H1 (cell line): ENCODE results near the gene ZNF789. TPM values are rescaled to one million over a fixed set of nuclear protein-coding genes. Genes with fewer than 3 reads are reported as not detected.

Source experiments
- CTCF ChIA-PET: fragments of 300-600 bp; sonication (Branson Sonifier 250); formaldehyde crosslinking; loops from one replicate; lab custom pipeline; 2021; ENCODE audit not compliant: partially characterized antibody; lab: Charles Lee
- POLR2A ChIA-PET: fragments of 300-600 bp; sonication (Branson Sonifier 250); formaldehyde crosslinking; loops from one replicate; lab custom pipeline; 2021; ENCODE audit warnings: inconsistent platforms; ENCODE audit not compliant: partially characterized antibody; lab: Charles Lee
- DNase-seq, 2 experiments: peaks; one replicate each; pipeline versions ENCODE4 v3.0.0 to v3.0.0-alpha.2; 2010 to 2022; ENCODE audit warnings: low spot score in 2 of 2, low read depth in 1 of 2, mixed read lengths in 1 of 2
- FAIRE-seq: peaks from 2 replicates; lab custom pipeline; 2011; peaks lifted over from hg19 to GRCh38; lab: Jason Lieb, UNC
- H2AFZ ChIP-seq: 2 replicates; pipeline ENCODE4 v1.8.1; 2012; ENCODE audit warnings: low read length, inconsistent platforms
- H2AK5ac ChIP-seq: 2 replicates; pipeline ENCODE4 v1.6.1; 2013; ENCODE audit warnings: low read depth, low read length
- H2BK120ac ChIP-seq: replicated peaks from 2 replicates; pipeline ENCODE3; 2013; ENCODE audit warnings: low read depth, low read length, inconsistent platforms
- H2BK12ac ChIP-seq: 2 replicates; pipeline ENCODE4 v1.6.1; 2013; ENCODE audit warnings: low read depth, low read length
- H2BK15ac ChIP-seq: 2 replicates; pipeline ENCODE4 v1.6.1; 2013; ENCODE audit warnings: low read length
- H2BK20ac ChIP-seq: 2 replicates; pipeline ENCODE4 v1.6.1; 2013; ENCODE audit warnings: low read length
- H2BK5ac ChIP-seq: 2 replicates; pipeline ENCODE4 v1.6.1; 2013; ENCODE audit warnings: low read depth, low read length
- H3K14ac ChIP-seq: 2 replicates; pipeline ENCODE4 v1.6.1; 2013; ENCODE audit warnings: inconsistent platforms; ENCODE audit not compliant: insufficient read length
- H3K18ac ChIP-seq: 2 replicates; pipeline ENCODE4 v1.6.1; 2013; ENCODE audit warnings: low read length; ENCODE audit errors: extremely low read depth
- H3K23ac ChIP-seq: 2 replicates; pipeline ENCODE4 v1.6.1; 2013; ENCODE audit warnings: inconsistent platforms; ENCODE audit not compliant: insufficient read length
- H3K23me2 ChIP-seq: 2 replicates; pipeline ENCODE4 v1.6.1; 2013; ENCODE audit warnings: low read depth, low read length
- H3K27ac ChIP-seq: 2 replicates; pipeline ENCODE4 v1.6.1; 2011; ENCODE audit warnings: low read depth, low read length, inconsistent platforms
- H3K27me3 ChIP-seq, 4 experiments: replicated peaks in 1 of 4; 1 replicate in 1 of 4; 2 replicates in 3 of 4; pipeline versions ENCODE4 v1.6.1 to v1.8.1; 2011 to 2013; ENCODE audit warnings: low read length in 3 of 4, mild to moderate bottlenecking in 3 of 4, inconsistent platforms in 2 of 4, mixed read lengths in 2 of 4, moderate library complexity in 1 of 4; ENCODE audit not compliant: control insufficient read depth in 3 of 4, insufficient read depth in 3 of 4; ENCODE audit errors: extremely low read depth in 1 of 4
- H3K36me3 ChIP-seq, 4 experiments: 2 replicates each; pipeline versions ENCODE4 v1.6.1 to v1.8.1; 2011 to 2013; ENCODE audit warnings: mild to moderate bottlenecking in 4 of 4, low read length in 3 of 4, moderate library complexity in 2 of 4, control low read depth in 1 of 4, inconsistent platforms in 1 of 4; ENCODE audit not compliant: insufficient read depth in 4 of 4, control insufficient read depth in 2 of 4
- H3K4ac ChIP-seq: replicated peaks from 2 replicates; pipeline ENCODE3; 2013; ENCODE audit warnings: low read length, low read depth, mixed read lengths, inconsistent platforms; ENCODE audit not compliant: insufficient read length
- H3K4me1 ChIP-seq, 4 experiments: replicated peaks in 1 of 4; 1 replicate in 1 of 4; 2 replicates in 3 of 4; pipeline versions ENCODE4 v1.6.1 to v1.8.1; 2011 to 2013; ENCODE audit warnings: low read length in 3 of 4, inconsistent platforms in 2 of 4, mixed read lengths in 1 of 4; ENCODE audit not compliant: insufficient read depth in 4 of 4, control insufficient read depth in 3 of 4
- H3K4me2 ChIP-seq, 2 experiments: 2 replicates each; pipeline versions ENCODE4 v1.6.1 to v1.8.1; 2011 to 2013; ENCODE audit warnings: low read depth in 2 of 2, low read length in 2 of 2, control low read depth in 1 of 2, inconsistent platforms in 1 of 2, mild to moderate bottlenecking in 1 of 2; ENCODE audit not compliant: insufficient read depth in 1 of 2
- H3K4me3 ChIP-seq, 4 experiments: fragments of 200-600, 300-600 bp in 1 of 4; sonication (generic), shearing (Covaris generic), sonication (Bioruptor Twin) in 1 of 4; 2 replicates each; pipeline versions ENCODE4 v1.5.1 to v1.8.1; 2011 to 2016; ENCODE audit warnings: low read length in 4 of 4, low read depth in 3 of 4, control low read depth in 2 of 4, inconsistent platforms in 2 of 4, mild to moderate bottlenecking in 2 of 4, mixed read lengths in 1 of 4, moderate library complexity in 1 of 4; ENCODE audit not compliant: insufficient read depth in 2 of 4; ENCODE audit errors: extremely low read depth in 1 of 4
- H3K56ac ChIP-seq: replicated peaks from 2 replicates; pipeline ENCODE3; 2013; ENCODE audit warnings: low read depth, mild to moderate bottlenecking, mixed read lengths, low read length, inconsistent platforms; ENCODE audit not compliant: insufficient read length
- H3K79me1 ChIP-seq: 2 replicates; pipeline ENCODE4 v1.6.1; 2013; ENCODE audit warnings: low read depth, low read length, control low read depth
- H3K79me2 ChIP-seq, 2 experiments: 2 replicates each; pipeline versions ENCODE4 v1.6.1 to v1.8.1; 2012 to 2013; ENCODE audit warnings: low read length in 2 of 2, mild to moderate bottlenecking in 2 of 2, inconsistent platforms in 1 of 2; ENCODE audit not compliant: insufficient read depth in 2 of 2, control insufficient read depth in 1 of 2
- H3K9ac ChIP-seq, 4 experiments: replicated peaks in 1 of 4; 1 replicate in 1 of 4; 2 replicates in 3 of 4; pipeline versions ENCODE4 v1.6.1 to v1.8.1; 2011 to 2013; ENCODE audit warnings: low read depth in 3 of 4, low read length in 3 of 4, control low read depth in 2 of 4, mild to moderate bottlenecking in 2 of 4, moderate library complexity in 2 of 4, inconsistent platforms in 1 of 4; ENCODE audit errors: extremely low read depth in 1 of 4
- H3K9me3 ChIP-seq, 2 experiments: 2 replicates each; pipeline versions ENCODE4 v1.6.1 to v1.8.1; 2012 to 2013; ENCODE audit warnings: mild to moderate bottlenecking in 2 of 2, moderate library complexity in 2 of 2, control low read depth in 1 of 2, inconsistent platforms in 1 of 2, low read depth in 1 of 2, low read length in 1 of 2, mixed read lengths in 1 of 2; ENCODE audit not compliant: insufficient read depth in 2 of 2
- H4K20me1 ChIP-seq, 2 experiments: replicated peaks in 1 of 2; 2 replicates each; pipeline versions ENCODE3 to v1.8.1; 2011 to 2013; ENCODE audit warnings: inconsistent platforms in 2 of 2, low read length in 2 of 2, mild to moderate bottlenecking in 1 of 2; ENCODE audit not compliant: insufficient read depth in 2 of 2, control insufficient read depth in 1 of 2
- H4K5ac ChIP-seq: 2 replicates; pipeline ENCODE4 v1.6.1; 2013; ENCODE audit warnings: low read length, low read depth, mixed read lengths, inconsistent platforms; ENCODE audit not compliant: insufficient read length
- H4K8ac ChIP-seq: 2 replicates; pipeline ENCODE4 v1.8.0; 2013; ENCODE audit warnings: mild to moderate bottlenecking, moderate library complexity, low read length, inconsistent platforms; ENCODE audit not compliant: insufficient read depth; ENCODE audit errors: extremely low read depth
- H4K91ac ChIP-seq: replicated peaks from 2 replicates; pipeline ENCODE3; 2013; ENCODE audit warnings: low read length, mixed read lengths, inconsistent platforms; ENCODE audit not compliant: insufficient read length
- CHD1 ChIP-seq: IDR thresholded peaks from 2 replicates; pipeline ENCODE4 v1.6.1; 2012; ENCODE audit warnings: low read depth, low read length, improper control_type of control experiment
- CTBP2 ChIP-seq: IDR thresholded peaks from 2 replicates; pipeline ENCODE4 v1.7.0; 2011; ENCODE audit warnings: borderline replicate concordance, mild to moderate bottlenecking, moderate library complexity, mixed read lengths, low read length; ENCODE audit not compliant: insufficient read depth, insufficient read length
- EP300 ChIP-seq, 2 experiments: IDR thresholded peaks; 1 replicate in 1 of 2; 2 replicates in 1 of 2; pipeline ENCODE4 v1.6.1; 2011 to 2012; ENCODE audit warnings: low read depth in 2 of 2, low read length in 2 of 2, mild to moderate bottlenecking in 2 of 2, borderline replicate concordance in 1 of 2, inconsistent platforms in 1 of 2, moderate library complexity in 1 of 2
- KDM5A ChIP-seq: fragments of 200-600 bp; IDR thresholded peaks from 2 replicates; pipeline ENCODE4 v1.7.1; 2012; ENCODE audit warnings: mild to moderate bottlenecking, low read length, inconsistent platforms, mixed read lengths
- MAFK ChIP-seq: IDR thresholded peaks from 2 replicates; pipeline ENCODE4 v1.6.1; 2012; ENCODE audit warnings: low read depth, mild to moderate bottlenecking, improper control_type of control experiment, low read length
- RXRA ChIP-seq: IDR thresholded peaks from 2 replicates; pipeline ENCODE4 v1.6.1; 2011; ENCODE audit warnings: low read depth, mild to moderate bottlenecking, low read length, moderate library complexity; ENCODE audit not compliant: insufficient read depth
- TAF7 ChIP-seq: optimal IDR thresholded peaks from 2 replicates; pipeline ENCODE3; 2011; ENCODE audit warnings: low read depth, mild to moderate bottlenecking, inconsistent platforms, low read length, moderate library complexity, borderline replicate concordance
- WGBS, 2 experiments: shearing (Covaris generic) in 1 of 2; methylation state at CpG; one replicate each; pipeline versions ENCODE4 v1.1.6 to v1.1.7; 2013 to 2015; ENCODE audit warnings: low lambda C conversion rate in 2 of 2, mixed read lengths in 2 of 2, inconsistent platforms in 1 of 2, low coverage in 1 of 2, missing lambda C conversion rate in 1 of 2; ENCODE audit not compliant: insufficient replicate concordance in 2 of 2, insufficient coverage in 1 of 2, insufficient read length in 1 of 2; ENCODE audit errors: extremely low coverage in 1 of 2, missing lambda C conversion rate in 1 of 2; 5-methylcytosine and 5-hydroxymethylcytosine counted together
- polyA plus RNA-seq, 7 experiments: library from polyadenylated mRNA; depleted of rRNA in 3 of 7; stranded (reverse) in 5 of 7; unstranded in 2 of 7; fragments of >200 nt in 5 of 7; fragments of 200-250 nt in 2 of 7; gene quantifications; 1 replicate in 5 of 7; 2 replicates in 1 of 7; 4 replicates in 1 of 7; pipeline versions ENCODE4 v1.2.1 to v1.2.3, GENCODE V29; 2011 to 2013; ENCODE audit warnings: missing spikeins in 2 of 7, mixed read lengths in 2 of 7
- total RNA-seq: library from RNA; stranded (reverse); fragmentation: NEBNext Ultra II Directional; extraction: Animal tissue kit (Norgen Biotek cat#: 25700); gene quantifications from 2 replicates; pipeline ENCODE4 v1.2.1, GENCODE V29; 2021

ZNF789 gene
- total and polyA plus RNA-seq, 2 of the 8 experiments (the other 6 are each of a cell fraction or from before 2014, with no cell fraction given) = 11.4 to 12.5 TPM

DNA sequence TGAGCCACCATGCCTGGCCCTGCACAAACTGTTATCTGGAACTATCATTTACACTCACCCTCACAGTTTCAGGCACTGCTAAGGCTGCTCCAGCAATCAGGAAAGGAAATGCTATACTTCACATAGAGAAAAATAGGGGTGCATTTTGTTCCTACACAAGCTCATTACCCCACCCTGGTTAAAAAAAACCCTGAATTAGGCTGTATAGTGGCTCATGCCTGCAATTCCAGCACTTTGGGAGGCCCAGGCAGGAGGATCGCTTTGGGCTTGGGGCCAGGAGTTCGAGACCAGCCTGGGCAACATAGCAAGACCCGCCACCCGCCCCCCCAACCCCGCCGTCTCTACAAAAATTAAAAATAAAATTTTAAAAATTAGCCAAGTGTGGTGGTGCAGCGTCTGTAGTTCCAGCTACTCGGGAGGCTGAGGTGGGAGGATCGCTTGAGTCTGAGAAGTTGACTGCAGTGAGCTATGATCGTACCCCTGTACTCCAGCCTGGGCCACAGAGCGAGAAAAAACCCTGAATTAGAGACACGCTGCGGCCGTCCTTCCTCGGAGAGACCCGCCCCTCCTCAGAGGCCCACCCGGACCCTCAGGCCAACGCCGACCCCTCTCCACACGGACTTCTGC lies 34.6 kb upstream of the ZNF789 start:
- no peak for FAIRE-seq

More for the DNA sequence above, 34.6 kb upstream of the ZNF789 start:
- no peaks in the 10 kb centered on the region for H3K27me3 ChIP-seq
- peak overlapping the region; percentile 63 to 70 for H3K4me2 ChIP-seq
- no peak overlapping the region for H2BK15ac ChIP-seq
- no peak overlapping the region for H3K4ac ChIP-seq
- no peak overlapping the region for H2BK20ac ChIP-seq
- H3K36me3 ChIP-seq = peaks cover 10 to 26% (median 19%) of the 10 kb centered on the region in 4 experiments; a peak in 7 of 8 replicates
- H4K8ac ChIP-seq = peak overlapping the region; percentile 92; the same call in 1 of the 2 replicates
- H2BK5ac ChIP-seq = no peak overlapping the region
- no peak overlapping the region for H2BK12ac ChIP-seq
- ChIA-PET CTCF (interaction anchor here (0.6 to 1.5 kb wide), 3 partner anchors 21 to 531 kb away, joined by 3 to 5 read pairs (median 3); no protein-coding TSS in a partner anchor), POLR2A (interaction anchor here (0.6 to 7.3 kb wide), 21 partner anchors 9 to 527 kb away, joined by 3 to 51 read pairs (median 4); partner anchors contain the start of genes BUD31 and PDAP1)
- no peak overlapping the region; the same call in 1 of the 2 replicates for H3K18ac ChIP-seq
- peaks cover 10 to 17% of the 10 kb centered on the region in 2 experiments for H4K20me1 ChIP-seq
- H2BK120ac ChIP-seq = no peak overlapping the region
- no peak overlapping the region for H3K14ac ChIP-seq
- peaks cover 0 to 12% (median 6%) of the 10 kb centered on the region in 4 experiments; a peak in 5 of 7 replicates for H3K4me1 ChIP-seq
- peak overlapping the region; percentile 66 for H4K5ac ChIP-seq
- peak overlapping the region; percentile 64; the same call in 1 of the 2 replicates for H3K27ac ChIP-seq
- H4K91ac ChIP-seq = no peak overlapping the region
- H3K9me3 ChIP-seq = no peaks in the 10 kb centered on the region
- 28% methylated on average over 18 of the region's 20 CpGs; no CpG with 5 or more reads in 1 of the 2 experiments for WGBS, 2 experiments
- DNase-seq = no peak
- 0 out of 2 replicates have a peak overlapping the region, but pooled peaks have one; percentile 35 for H2AFZ ChIP-seq
- peak overlapping the region; percentile 39 for H3K56ac ChIP-seq
- TF ChIP-seq RXRA = no peak
- no peak for TF ChIP-seq CHD1
- TF ChIP-seq TAF7 = peak; percentile 13
- no peak for TF ChIP-seq CTBP2
- TF ChIP-seq EP300 (IDR thresholded peaks at IDR 0.05; ENCODE audit: borderline replicate concordance in 1 of 2, low read depth in 2 of 2, low read length in 2 of 2) = no peak
- TF ChIP-seq MAFK = no peak
- no peak for TF ChIP-seq KDM5A
- H3K4me3 ChIP-seq = peak overlapping the region; percentile 87 to 95 (median 88)
- H3K79me2 ChIP-seq = peaks cover 12 to 51% of the 10 kb centered on the region in 2 experiments
- H2AK5ac ChIP-seq = no peak overlapping the region; the same call in 1 of the 2 replicates
- H3K23ac ChIP-seq = no peak overlapping the region
- H3K79me1 ChIP-seq = peaks cover 9% of the 10 kb centered on the region
- H3K23me2 ChIP-seq = peaks cover 4% of the 10 kb centered on the region
- peak overlapping the region; percentile 31 to 80 (median 73) for H3K9ac ChIP-seq
